ENCODE measurements around the gene MEF2A. TPM values are rescaled to one million over a fixed set of nuclear protein-coding genes. Genes with fewer than 3 reads are reported as not detected.

MEF2A gene
- total RNA-seq, 1 donor from 2014 or later = 49.5 TPM

GRCh38 chr15:99706557-99707303 lies 140.9 kb downstream of the MEF2A start:
- peaks cover 5% of the 10 kb centered on the region for H3K27me3 Mint-ChIP-seq (ENCODE audit: unreplicated experiment)

GRCh38 chr15:99707473-99708270 lies 141.9 kb downstream of the MEF2A start:
- peaks cover 8% of the 10 kb centered on the region for H3K36me3 Mint-ChIP-seq (ENCODE audit: unreplicated experiment)
- no peak for TF ChIP-seq CTCF (IDR thresholded peaks at IDR 0.05; ENCODE audit: partially characterized antibody, unreplicated experiment)
- no peak overlapping the region for H3K4me3 Mint-ChIP-seq (ENCODE audit: unreplicated experiment)
- no peaks in the 10 kb centered on the region for H3K9me3 Mint-ChIP-seq (ENCODE audit: unreplicated experiment)
- peaks cover 6% of the 10 kb centered on the region for H3K27me3 Mint-ChIP-seq (ENCODE audit: unreplicated experiment)
- H3K27ac Mint-ChIP-seq (ENCODE audit: unreplicated experiment) = no peak overlapping the region
- peaks cover 45% of the 10 kb centered on the region for H3K4me1 Mint-ChIP-seq (ENCODE audit: low read depth, unreplicated experiment)
- no peak for DNase-seq

More at GRCh38 chr15:99706557-99707303, 140.9 kb downstream of the MEF2A start:
- DNase-seq = no peak
- Mint-ChIP-seq H3K9me3 (ENCODE audit: unreplicated experiment) (no peaks in the 10 kb centered on the region), H3K36me3 (ENCODE audit: unreplicated experiment) (peaks cover 8% of the 10 kb centered on the region), H3K4me3 (ENCODE audit: unreplicated experiment) (no peak overlapping the region), H3K27ac (ENCODE audit: unreplicated experiment) (no peak overlapping the region), H3K4me1 (ENCODE audit: low read depth, unreplicated experiment) (peaks cover 38% of the 10 kb centered on the region)
- TF ChIP-seq CTCF (IDR thresholded peaks at IDR 0.05; ENCODE audit: partially characterized antibody, unreplicated experiment) = no peak

- Mint-ChIP-seq H3K27me3 (ENCODE audit: unreplicated experiment) (peaks cover 6% of the 10 kb centered on the region), H3K9me3 (ENCODE audit: unreplicated experiment) (no peaks in the 10 kb centered on the region), H3K36me3 (ENCODE audit: unreplicated experiment) (peaks cover 8% of the 10 kb centered on the region), H3K4me1 (ENCODE audit: low read depth, unreplicated experiment) (peaks cover 46% of the 10 kb centered on the region), H3K27ac (ENCODE audit: unreplicated experiment) (peak overlapping the region; percentile 16), H3K4me3 (ENCODE audit: unreplicated experiment) (no peak overlapping the region)
- no peak for TF ChIP-seq CTCF (IDR thresholded peaks at IDR 0.05; ENCODE audit: partially characterized antibody, unreplicated experiment)
- DNase-seq = no peak
Observed at GRCh38 chr15:99708563-99708962, 142.8 kb downstream of the MEF2A start.

GRCh38 chr15:99709243-99709986 lies 143.6 kb downstream of the MEF2A start:
- DNase-seq = no peak

More at GRCh38 chr15:99709243-99709986, 143.6 kb downstream of the MEF2A start:
- Mint-ChIP-seq H3K36me3 (ENCODE audit: unreplicated experiment) (peaks cover 8% of the 10 kb centered on the region), H3K9me3 (ENCODE audit: unreplicated experiment) (no peaks in the 10 kb centered on the region), H3K27me3 (ENCODE audit: unreplicated experiment) (peaks cover 6% of the 10 kb centered on the region), H3K4me1 (ENCODE audit: low read depth, unreplicated experiment) (peaks cover 39% of the 10 kb centered on the region), H3K27ac (ENCODE audit: unreplicated experiment) (peak overlapping the region; percentile 16), H3K4me3 (ENCODE audit: unreplicated experiment) (no peak overlapping the region)
- TF ChIP-seq CTCF (IDR thresholded peaks at IDR 0.05; ENCODE audit: partially characterized antibody, unreplicated experiment) = no peak

Data from glutamatergic neuron (in vitro differentiated cells).